ENCODE data around the gene REEP1.

DNA sequence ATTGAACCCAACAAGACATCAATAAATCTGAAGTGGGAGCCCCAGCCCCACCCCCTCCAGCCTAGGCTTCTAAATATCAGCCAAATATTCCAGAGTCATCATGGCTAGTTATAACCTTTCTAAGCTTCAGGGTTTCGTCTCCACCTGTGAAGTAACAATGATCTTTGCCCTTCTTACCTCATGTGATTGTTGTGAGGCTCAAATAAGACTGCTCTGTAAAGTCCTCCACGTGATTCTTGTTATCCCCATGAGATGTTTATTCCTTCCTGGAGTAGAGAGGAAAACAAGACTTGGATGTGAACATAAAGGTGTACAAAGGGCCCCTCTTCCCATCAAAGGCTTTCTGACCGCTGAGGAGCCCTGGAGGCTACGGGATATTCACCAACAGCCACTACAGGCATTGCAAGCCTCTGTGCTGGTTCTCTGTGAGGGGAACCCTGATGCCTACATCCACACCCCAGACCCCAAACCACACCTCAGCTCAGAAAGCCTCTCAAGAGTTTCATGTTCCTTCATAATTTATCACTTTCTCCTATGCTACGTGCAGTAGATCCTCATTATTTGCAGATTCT, 20.1 kb upstream of the REEP1 start:
- TF ChIP-seq POLR2AphosphoS2 (IDR thresholded peaks at IDR 0.05; ENCODE audit: low read length) = no peak
- TF ChIP-seq, protein P1, sequence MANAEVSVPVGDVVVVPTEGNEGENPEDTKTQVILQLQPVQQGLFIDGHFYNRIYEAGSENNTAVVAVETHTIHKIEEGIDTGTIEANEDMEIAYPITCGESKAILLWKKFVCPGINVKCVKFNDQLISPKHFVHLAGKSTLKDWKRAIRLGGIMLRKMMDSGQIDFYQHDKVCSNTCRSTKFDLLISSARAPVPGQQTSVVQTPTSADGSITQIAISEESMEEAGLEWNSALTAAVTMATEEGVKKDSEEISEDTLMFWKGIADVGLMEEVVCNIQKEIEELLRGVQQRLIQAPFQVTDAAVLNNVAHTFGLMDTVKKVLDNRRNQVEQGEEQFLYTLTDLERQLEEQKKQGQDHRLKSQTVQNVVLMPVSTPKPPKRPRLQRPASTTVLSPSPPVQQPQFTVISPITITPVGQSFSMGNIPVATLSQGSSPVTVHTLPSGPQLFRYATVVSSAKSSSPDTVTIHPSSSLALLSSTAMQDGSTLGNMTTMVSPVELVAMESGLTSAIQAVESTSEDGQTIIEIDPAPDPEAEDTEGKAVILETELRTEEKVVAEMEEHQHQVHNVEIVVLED (CRISPR knock-in tag; IDR thresholded peaks at IDR 0.05) = no peak
